A549 (cell line): ENCODE data around the gene PRKAB2.

Experiments used
- MAX ChIP-seq: IDR thresholded peaks from 2 replicates; pipeline ENCODE4 v1.6.1; 2012
- POLR2A ChIP-seq: IDR thresholded peaks from 2 replicates; pipeline ENCODE4 v1.6.1; 2012; ENCODE audit warnings: mild to moderate bottlenecking, low read length
- RAD21 ChIP-seq, 2 experiments: fragments of >200 bp in 1 of 2; sonication (Bioruptor Twin) in 1 of 2; formaldehyde crosslinking in 1 of 2; IDR thresholded peaks in 1 of 2; conservative IDR thresholded peaks in 1 of 2; 2 replicates in 1 of 2; 3 replicates in 1 of 2; pipeline ENCODE4 v1.6.1; 2012 to 2018; ENCODE audit warnings: inconsistent platforms in 1 of 2
- RCOR1 ChIP-seq: fragments of 150-350 bp; IDR thresholded peaks from 2 replicates; pipeline ENCODE4 v1.6.1; 2014; ENCODE audit warnings: antibody characterized with exemption, low read length, low read depth
- RFX5 ChIP-seq: fragments of 450-650 bp; IDR thresholded peaks from 2 replicates; pipeline ENCODE4 v1.7.1; 2014; ENCODE audit warnings: antibody characterized with exemption, mild to moderate bottlenecking, moderate library complexity
- SREBF2 ChIP-seq: fragments of 450-650 bp; IDR thresholded peaks from 2 replicates; pipeline ENCODE4 v1.6.1; 2014; ENCODE audit warnings: mild to moderate bottlenecking, moderate library complexity
- TP53 ChIP-seq: fragments of 250-450 bp; sonication (Bioruptor Pico); IDR thresholded peaks from 2 replicates; pipeline ENCODE4 v1.5.0; 2021; ENCODE audit warnings: mild to moderate bottlenecking, moderate library complexity
- USF2 ChIP-seq: fragments of 450-650 bp; IDR thresholded peaks from 2 replicates; pipeline ENCODE4 v1.6.1; 2014; ENCODE audit warnings: antibody characterized with exemption
- TF ChIP-seq, protein P1 (sequence below): fragments of >200 bp; sonication (Bioruptor Twin); formaldehyde crosslinking; IDR thresholded peaks from 3 replicates; pipeline ENCODE4 v1.5.1; 2016

- TF ChIP-seq, protein P1, sequence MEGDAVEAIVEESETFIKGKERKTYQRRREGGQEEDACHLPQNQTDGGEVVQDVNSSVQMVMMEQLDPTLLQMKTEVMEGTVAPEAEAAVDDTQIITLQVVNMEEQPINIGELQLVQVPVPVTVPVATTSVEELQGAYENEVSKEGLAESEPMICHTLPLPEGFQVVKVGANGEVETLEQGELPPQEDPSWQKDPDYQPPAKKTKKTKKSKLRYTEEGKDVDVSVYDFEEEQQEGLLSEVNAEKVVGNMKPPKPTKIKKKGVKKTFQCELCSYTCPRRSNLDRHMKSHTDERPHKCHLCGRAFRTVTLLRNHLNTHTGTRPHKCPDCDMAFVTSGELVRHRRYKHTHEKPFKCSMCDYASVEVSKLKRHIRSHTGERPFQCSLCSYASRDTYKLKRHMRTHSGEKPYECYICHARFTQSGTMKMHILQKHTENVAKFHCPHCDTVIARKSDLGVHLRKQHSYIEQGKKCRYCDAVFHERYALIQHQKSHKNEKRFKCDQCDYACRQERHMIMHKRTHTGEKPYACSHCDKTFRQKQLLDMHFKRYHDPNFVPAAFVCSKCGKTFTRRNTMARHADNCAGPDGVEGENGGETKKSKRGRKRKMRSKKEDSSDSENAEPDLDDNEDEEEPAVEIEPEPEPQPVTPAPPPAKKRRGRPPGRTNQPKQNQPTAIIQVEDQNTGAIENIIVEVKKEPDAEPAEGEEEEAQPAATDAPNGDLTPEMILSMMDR = no peak
- TF ChIP-seq USF2 (no peak), POLR2A (no peak), TP53 (CRISPR knock-in tag) (no peak), RCOR1 (no peak), RFX5 (no peak), RAD21 (conservative IDR thresholded peaks at IDR 0.05 in 1 of 2, IDR thresholded peaks at IDR 0.05 in 1 of 2) (no peak), MAX (no peak), SREBF2 (no peak)
Measured at GRCh38 chr1:147209825-147210821, 37.9 kb upstream of the PRKAB2 start.
